GM12878 (cell line): ENCODE data around the gene CNTNAP2.

Source experiments
- MAX ChIP-seq: IDR thresholded peaks from 2 replicates; pipeline ENCODE4 v1.6.1; 2012; ENCODE audit warnings: low read depth, low read length, improper control_type of control experiment
- TBL1XR1 ChIP-seq: IDR thresholded peaks from 2 replicates; pipeline ENCODE4 v1.6.1; 2012; ENCODE audit warnings: low read depth, low read length, improper control_type of control experiment
- ZSCAN29 ChIP-seq: fragments of 450-650 bp; IDR thresholded peaks from 2 replicates; pipeline ENCODE4 v1.6.1; 2017; ENCODE audit warnings: mild to moderate bottlenecking, moderate library complexity

DNA sequence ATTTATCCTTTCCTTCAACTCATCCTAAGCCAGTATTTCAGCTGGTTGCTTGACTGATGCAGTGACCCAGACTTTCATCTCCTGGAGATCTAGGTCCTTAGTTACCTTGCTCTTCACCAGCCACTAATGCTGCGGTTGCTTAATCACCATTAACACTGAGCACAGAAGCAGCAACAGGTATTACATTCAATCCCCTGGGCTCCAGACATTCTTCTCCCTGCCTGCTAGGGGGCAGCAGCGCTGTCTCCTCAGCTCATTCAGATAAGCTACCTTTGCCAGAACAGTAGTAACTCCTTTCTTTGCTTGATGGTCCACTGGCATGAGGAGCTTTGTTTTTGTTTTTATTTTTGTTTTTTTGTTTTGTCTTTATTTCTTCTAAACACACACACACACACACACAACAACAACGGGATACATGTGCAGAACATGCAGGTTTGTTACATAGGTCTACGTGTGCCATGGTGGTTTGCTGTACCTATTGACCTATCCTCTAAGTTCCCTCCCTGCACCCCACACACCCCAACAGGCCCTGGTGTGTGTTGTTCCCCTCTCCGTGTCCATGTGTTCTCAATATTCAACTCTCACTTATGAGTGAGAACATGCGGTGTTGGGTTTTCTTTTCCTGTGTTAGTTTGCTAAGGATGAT is 1430.8 kb downstream of the CNTNAP2 start:
- TF ChIP-seq ZSCAN29 (no peak), TBL1XR1 (no peak), MAX (no peak)
